SK-N-SH (cell line): ENCODE measurements around the gene ME3. TPM values are rescaled to one million over a fixed set of nuclear protein-coding genes. Genes with fewer than 3 reads are reported as not detected.

Source experiments
- CTCF ChIA-PET: fragments of 300-600, 350-600 bp; formaldehyde crosslinking; extraction: SDS; loops from one replicate; lab custom pipeline; 2021; lab: Yijun Ruan, JAX
- POLR2A ChIA-PET: fragments of 350-600 bp; sonication (Branson Sonifier 250); formaldehyde crosslinking; extraction: SDS; loops from one replicate; lab custom pipeline; 2020; ENCODE audit warnings: antibody characterized with exemption, inconsistent platforms; lab: Yijun Ruan, JAX
- DNase-seq: peaks from one replicate; pipeline ENCODE4 v3.0.0; 2012
- H2AFZ ChIP-seq: fragments of 200-600 bp; sonication (generic); 2 replicates; pipeline ENCODE4 v1.8.1; 2016; ENCODE audit warnings: antibody characterized with exemption, mild to moderate bottlenecking, low read depth
- H3F3A ChIP-seq: fragments of 200-600 bp; sonication (generic); replicated peaks from 2 replicates; pipeline ENCODE3; 2016; ENCODE audit warnings: antibody characterized with exemption, mild to moderate bottlenecking; ENCODE audit not compliant: insufficient read depth
- H3K27ac ChIP-seq, 2 experiments: fragments of 200-500 bp in 1 of 2; fragments of 200-600 bp in 1 of 2; sonication (Bioruptor generic) in 1 of 2; sonication (generic), shearing (Covaris generic) in 1 of 2; 2 replicates each; pipeline versions ENCODE4 v1.5.1 to v1.6.1; 2014 to 2016; ENCODE audit warnings: low read depth in 2 of 2, inconsistent platforms in 1 of 2, low read length in 1 of 2, mild to moderate bottlenecking in 1 of 2, mixed read lengths in 1 of 2
- H3K27me3 ChIP-seq: fragments of 200-600 bp; sonication (generic), shearing (Covaris generic); 2 replicates; pipeline ENCODE4 v1.6.1; 2016; ENCODE audit warnings: mixed run types; ENCODE audit not compliant: insufficient read depth
- H3K36me3 ChIP-seq, 2 experiments: fragments of 200-500 bp in 1 of 2; fragments of 200-600 bp in 1 of 2; sonication (Bioruptor generic) in 1 of 2; sonication (generic) in 1 of 2; replicated peaks in 1 of 2; 2 replicates each; pipeline versions ENCODE3 to v1.5.1; 2014 to 2016; ENCODE audit warnings: low read length in 1 of 2, mild to moderate bottlenecking in 1 of 2; ENCODE audit not compliant: insufficient read depth in 2 of 2, control insufficient read depth in 1 of 2
- H3K4me1 ChIP-seq, 2 experiments: fragments of 200-500 bp in 1 of 2; fragments of 200-600 bp in 1 of 2; sonication (Bioruptor generic) in 1 of 2; sonication (generic), shearing (Covaris generic) in 1 of 2; 2 replicates each; pipeline versions ENCODE4 v1.5.1 to v1.6.1; 2014 to 2016; ENCODE audit warnings: low read depth in 1 of 2, low read length in 1 of 2, mixed run types in 1 of 2; ENCODE audit not compliant: insufficient read depth in 2 of 2, control insufficient read depth in 1 of 2
- H3K4me2 ChIP-seq: fragments of 200-600 bp; sonication (generic), shearing (Covaris generic); 2 replicates; pipeline ENCODE4 v1.6.1; 2017; ENCODE audit warnings: mixed run types
- H3K4me3 ChIP-seq, 2 experiments: fragments of 200-500 bp in 1 of 2; fragments of 200-600 bp in 1 of 2; sonication (Bioruptor generic) in 1 of 2; sonication (generic), shearing (Covaris generic) in 1 of 2; 2 replicates each; pipeline versions ENCODE4 v1.5.1 to v1.8.1; 2014 to 2016; ENCODE audit warnings: low read depth in 2 of 2, inconsistent platforms in 1 of 2, low read length in 1 of 2, mild to moderate bottlenecking in 1 of 2, mixed read lengths in 1 of 2, moderate library complexity in 1 of 2
- H3K79me2 ChIP-seq: fragments of 200-600 bp; sonication (generic); 2 replicates; pipeline ENCODE4 v1.8.1; 2017; ENCODE audit warnings: mild to moderate bottlenecking; ENCODE audit not compliant: insufficient read depth
- H3K9ac ChIP-seq: fragments of 200-600 bp; sonication (generic); 2 replicates; pipeline ENCODE4 v1.6.1; 2017; ENCODE audit warnings: mixed run types
- H3K9me2 ChIP-seq: fragments of 200-600 bp; sonication (generic); 2 replicates; pipeline ENCODE4 v1.6.1; 2017; ENCODE audit warnings: mixed run types
- H3K9me3 ChIP-seq: fragments of 200-600 bp; sonication (generic); 2 replicates; pipeline ENCODE4 v1.6.1; 2017; ENCODE audit warnings: mixed run types, mild to moderate bottlenecking, moderate library complexity
- H4K20me1 ChIP-seq: fragments of 200-600 bp; sonication (generic); 2 replicates; pipeline ENCODE4 v1.6.1; 2017; ENCODE audit warnings: mild to moderate bottlenecking, mixed run types; ENCODE audit not compliant: insufficient read depth
- EZH2phosphoT487 ChIP-seq: fragments of 200-600 bp; sonication (generic); IDR thresholded peaks from 2 replicates; pipeline ENCODE4 v1.6.1; 2017; ENCODE audit warnings: low read depth, mixed run types, mild to moderate bottlenecking, antibody characterized with exemption, moderate library complexity, borderline replicate concordance
- GATA2 ChIP-seq: sonication (generic); formaldehyde crosslinking; IDR thresholded peaks from 2 replicates; pipeline ENCODE4 v1.5.0; 2020; ENCODE audit warnings: mild to moderate bottlenecking, missing genetic modification reagents
- RCOR1 ChIP-seq: fragments of 150-350 bp; IDR thresholded peaks from 2 replicates; pipeline ENCODE4 v1.6.1; 2017; ENCODE audit warnings: antibody characterized with exemption, low read length
- RFX5 ChIP-seq: IDR thresholded peaks from 2 replicates; pipeline ENCODE4 v1.6.1; 2012; ENCODE audit warnings: mild to moderate bottlenecking, improper control_type of control experiment, low read length
- TAF1 ChIP-seq: IDR thresholded peaks from 2 replicates; pipeline ENCODE4 v1.6.1; 2012; ENCODE audit warnings: low read depth, mild to moderate bottlenecking, low read length, moderate library complexity, borderline replicate concordance
- WGBS: methylation state at CpG from one replicate; pipeline ENCODE4 v1.1.6; 2017; ENCODE audit warnings: low lambda C conversion rate; 5-methylcytosine and 5-hydroxymethylcytosine counted together
- polyA plus RNA-seq, 3 experiments: library from polyadenylated mRNA; depleted of rRNA; stranded (reverse); fragments of >200 nt; gene quantifications; 2 replicates each; pipeline ENCODE4 v1.2.3, GENCODE V29; 2012
- TF ChIP-seq, protein P1 (sequence below): IDR thresholded peaks from 2 replicates; pipeline ENCODE4 v1.6.1; 2012; ENCODE audit warnings: mild to moderate bottlenecking, low read depth, low read length, moderate library complexity
- TF ChIP-seq, protein P2 (sequence below): IDR thresholded peaks from 2 replicates; pipeline ENCODE4 v1.4.0; 2012; ENCODE audit warnings: low read depth, borderline replicate concordance
- TF ChIP-seq, protein P3 (sequence below): fragments of 200-600 bp; sonication (generic); IDR thresholded peaks from 2 replicates; pipeline ENCODE4 v1.6.1; 2017; ENCODE audit warnings: antibody characterized with exemption, mild to moderate bottlenecking, moderate library complexity

ME3 gene
- polyA plus RNA-seq, 1 of the 3 experiments (the other 2 are of a cell fraction): 22.0 TPM

DNA sequence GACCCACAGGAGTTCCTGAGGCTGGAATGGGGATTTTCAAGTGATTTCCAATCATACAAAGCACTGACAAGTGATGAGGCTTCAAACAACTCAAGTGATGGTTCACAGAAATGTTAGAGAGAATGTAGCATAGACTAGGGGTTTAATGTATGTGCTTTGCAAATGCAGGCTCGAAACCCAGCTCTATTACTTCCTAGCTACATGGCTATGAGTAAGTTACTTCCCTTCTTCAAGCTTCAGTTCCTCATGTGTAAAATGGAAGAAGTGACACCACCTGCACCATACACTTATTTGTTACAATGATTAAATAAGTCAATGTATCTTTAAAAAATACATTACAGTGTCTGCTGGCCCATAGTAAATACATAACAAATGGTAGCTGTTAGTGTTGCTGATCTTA, 158.0 kb downstream of the ME3 start:
- H2AFZ ChIP-seq: no peak overlapping the region
- H3K27ac ChIP-seq: 0 out of 4 replicates have a peak overlapping the region, but pooled peaks of 1 of the 2 experiments have one; percentile 79
- peaks cover 53% of the 10 kb centered on the region for H3F3A ChIP-seq
- H4K20me1 ChIP-seq: no peaks in the 10 kb centered on the region
- peaks cover 9 to 42% of the 10 kb centered on the region in 2 experiments for H3K4me1 ChIP-seq
- 0 out of 2 replicates have a peak, but pooled peaks cover 5% of the 10 kb centered on the region for H3K9me3 ChIP-seq
- no peak for TF ChIP-seq EZH2phosphoT487
- TF ChIP-seq, protein P1, sequence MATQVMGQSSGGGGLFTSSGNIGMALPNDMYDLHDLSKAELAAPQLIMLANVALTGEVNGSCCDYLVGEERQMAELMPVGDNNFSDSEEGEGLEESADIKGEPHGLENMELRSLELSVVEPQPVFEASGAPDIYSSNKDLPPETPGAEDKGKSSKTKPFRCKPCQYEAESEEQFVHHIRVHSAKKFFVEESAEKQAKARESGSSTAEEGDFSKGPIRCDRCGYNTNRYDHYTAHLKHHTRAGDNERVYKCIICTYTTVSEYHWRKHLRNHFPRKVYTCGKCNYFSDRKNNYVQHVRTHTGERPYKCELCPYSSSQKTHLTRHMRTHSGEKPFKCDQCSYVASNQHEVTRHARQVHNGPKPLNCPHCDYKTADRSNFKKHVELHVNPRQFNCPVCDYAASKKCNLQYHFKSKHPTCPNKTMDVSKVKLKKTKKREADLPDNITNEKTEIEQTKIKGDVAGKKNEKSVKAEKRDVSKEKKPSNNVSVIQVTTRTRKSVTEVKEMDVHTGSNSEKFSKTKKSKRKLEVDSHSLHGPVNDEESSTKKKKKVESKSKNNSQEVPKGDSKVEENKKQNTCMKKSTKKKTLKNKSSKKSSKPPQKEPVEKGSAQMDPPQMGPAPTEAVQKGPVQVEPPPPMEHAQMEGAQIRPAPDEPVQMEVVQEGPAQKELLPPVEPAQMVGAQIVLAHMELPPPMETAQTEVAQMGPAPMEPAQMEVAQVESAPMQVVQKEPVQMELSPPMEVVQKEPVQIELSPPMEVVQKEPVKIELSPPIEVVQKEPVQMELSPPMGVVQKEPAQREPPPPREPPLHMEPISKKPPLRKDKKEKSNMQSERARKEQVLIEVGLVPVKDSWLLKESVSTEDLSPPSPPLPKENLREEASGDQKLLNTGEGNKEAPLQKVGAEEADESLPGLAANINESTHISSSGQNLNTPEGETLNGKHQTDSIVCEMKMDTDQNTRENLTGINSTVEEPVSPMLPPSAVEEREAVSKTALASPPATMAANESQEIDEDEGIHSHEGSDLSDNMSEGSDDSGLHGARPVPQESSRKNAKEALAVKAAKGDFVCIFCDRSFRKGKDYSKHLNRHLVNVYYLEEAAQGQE: no peak
- no peaks in the 10 kb centered on the region for H3K9me2 ChIP-seq
- no peaks in the 10 kb centered on the region for H3K36me3 ChIP-seq
- H3K27me3 ChIP-seq: no peaks in the 10 kb centered on the region
- H3K4me3 ChIP-seq: no peak overlapping the region
- ChIA-PET CTCF (interaction anchor here (1.3 kb wide), 2 partner anchors 16 to 33 kb away, joined by 3 to 5 read pairs; no protein-coding TSS in a partner anchor), POLR2A (no interaction called here)
- H3K79me2 ChIP-seq: no peaks in the 10 kb centered on the region
- H3K4me2 ChIP-seq: no peak overlapping the region
- no peak overlapping the region for H3K9ac ChIP-seq
- 86% methylated on average over 1 of the region's 1 CpG for WGBS
- DNase-seq: no peak

DNA sequence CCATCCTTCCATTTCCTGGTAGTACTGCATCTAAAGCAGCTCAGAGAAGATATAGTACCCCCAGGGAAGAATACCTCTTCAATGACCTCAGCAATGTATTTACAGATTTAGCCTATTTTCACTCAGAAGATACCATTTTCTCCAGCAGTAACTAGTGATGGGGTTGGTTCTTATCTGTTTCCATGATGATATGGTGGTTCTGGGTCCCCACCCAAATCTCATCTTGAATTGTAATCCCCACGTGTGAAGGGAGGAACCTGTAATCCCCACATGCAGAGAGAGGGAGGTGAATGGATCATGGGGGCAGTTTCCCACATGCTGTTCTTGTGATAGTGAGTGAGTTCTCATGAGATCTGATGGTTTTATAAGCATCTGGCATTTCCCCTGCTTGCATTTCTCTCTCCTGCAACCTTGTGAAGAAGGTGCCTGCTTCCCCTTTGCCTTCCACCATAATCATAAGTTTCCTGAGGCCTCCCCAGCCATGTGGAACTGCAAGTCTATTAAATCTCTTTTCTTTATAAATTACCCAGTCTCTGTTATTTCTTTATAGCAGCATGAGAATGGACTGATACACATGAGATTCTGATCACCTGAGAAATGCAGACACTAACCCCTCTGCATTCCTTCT, 158.6 kb downstream of the ME3 start:
- no peak for DNase-seq
- H3K27me3 ChIP-seq: no peaks in the 10 kb centered on the region
- WGBS: 78% methylated on average over 1 of the region's 1 CpG
- H3K4me1 ChIP-seq: peaks cover 7 to 39% of the 10 kb centered on the region in 2 experiments
- no peak overlapping the region for H3K27ac ChIP-seq
- H2AFZ ChIP-seq: no peak overlapping the region
- no peak for TF ChIP-seq EZH2phosphoT487
- TF ChIP-seq, protein P2, sequence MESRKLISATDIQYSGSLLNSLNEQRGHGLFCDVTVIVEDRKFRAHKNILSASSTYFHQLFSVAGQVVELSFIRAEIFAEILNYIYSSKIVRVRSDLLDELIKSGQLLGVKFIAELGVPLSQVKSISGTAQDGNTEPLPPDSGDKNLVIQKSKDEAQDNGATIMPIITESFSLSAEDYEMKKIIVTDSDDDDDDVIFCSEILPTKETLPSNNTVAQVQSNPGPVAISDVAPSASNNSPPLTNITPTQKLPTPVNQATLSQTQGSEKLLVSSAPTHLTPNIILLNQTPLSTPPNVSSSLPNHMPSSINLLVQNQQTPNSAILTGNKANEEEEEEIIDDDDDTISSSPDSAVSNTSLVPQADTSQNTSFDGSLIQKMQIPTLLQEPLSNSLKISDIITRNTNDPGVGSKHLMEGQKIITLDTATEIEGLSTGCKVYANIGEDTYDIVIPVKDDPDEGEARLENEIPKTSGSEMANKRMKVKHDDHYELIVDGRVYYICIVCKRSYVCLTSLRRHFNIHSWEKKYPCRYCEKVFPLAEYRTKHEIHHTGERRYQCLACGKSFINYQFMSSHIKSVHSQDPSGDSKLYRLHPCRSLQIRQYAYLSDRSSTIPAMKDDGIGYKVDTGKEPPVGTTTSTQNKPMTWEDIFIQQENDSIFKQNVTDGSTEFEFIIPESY: no peak
- no peak for TF ChIP-seq RCOR1
- no peak for TF ChIP-seq TAF1
- TF ChIP-seq, protein P3, sequence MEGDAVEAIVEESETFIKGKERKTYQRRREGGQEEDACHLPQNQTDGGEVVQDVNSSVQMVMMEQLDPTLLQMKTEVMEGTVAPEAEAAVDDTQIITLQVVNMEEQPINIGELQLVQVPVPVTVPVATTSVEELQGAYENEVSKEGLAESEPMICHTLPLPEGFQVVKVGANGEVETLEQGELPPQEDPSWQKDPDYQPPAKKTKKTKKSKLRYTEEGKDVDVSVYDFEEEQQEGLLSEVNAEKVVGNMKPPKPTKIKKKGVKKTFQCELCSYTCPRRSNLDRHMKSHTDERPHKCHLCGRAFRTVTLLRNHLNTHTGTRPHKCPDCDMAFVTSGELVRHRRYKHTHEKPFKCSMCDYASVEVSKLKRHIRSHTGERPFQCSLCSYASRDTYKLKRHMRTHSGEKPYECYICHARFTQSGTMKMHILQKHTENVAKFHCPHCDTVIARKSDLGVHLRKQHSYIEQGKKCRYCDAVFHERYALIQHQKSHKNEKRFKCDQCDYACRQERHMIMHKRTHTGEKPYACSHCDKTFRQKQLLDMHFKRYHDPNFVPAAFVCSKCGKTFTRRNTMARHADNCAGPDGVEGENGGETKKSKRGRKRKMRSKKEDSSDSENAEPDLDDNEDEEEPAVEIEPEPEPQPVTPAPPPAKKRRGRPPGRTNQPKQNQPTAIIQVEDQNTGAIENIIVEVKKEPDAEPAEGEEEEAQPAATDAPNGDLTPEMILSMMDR: no peak
- no peak for TF ChIP-seq RFX5
- TF ChIP-seq GATA2 (CRISPR knock-in tag): no peak
- TF ChIP-seq, all 33 proteins: peak for 0
- 0 out of 2 replicates have a peak, but pooled peaks cover 5% of the 10 kb centered on the region for H3K9me3 ChIP-seq
- H4K20me1 ChIP-seq: no peaks in the 10 kb centered on the region
- no peaks in the 10 kb centered on the region for H3K9me2 ChIP-seq
- no peaks in the 10 kb centered on the region for H3K79me2 ChIP-seq
- CTCF ChIA-PET: interaction anchor here (1.3 kb wide), 2 partner anchors 15 to 33 kb away, joined by 3 to 5 read pairs; no protein-coding TSS in a partner anchor
- H3K36me3 ChIP-seq: no peaks in the 10 kb centered on the region
- POLR2A ChIA-PET: no interaction called here
- H3K4me3 ChIP-seq: no peak overlapping the region
- peaks cover 49% of the 10 kb centered on the region for H3F3A ChIP-seq
- H3K9ac ChIP-seq: no peak overlapping the region
- H3K4me2 ChIP-seq: no peak overlapping the region
